Activated CD4-positive, alpha-beta T cell treated with anti-CD3 and anti-CD28 coated beads, Interleukin-10, Interleukin-2, amounts not matched to agents 100 ng/mL and 50 ng/mL, durations not matched to agents 16 hours and 8 hours (primary cell): ENCODE data around the gene CCDC149.

ENCODE experiments used
- DNase-seq: peaks from one replicate; pipeline ENCODE4 v3.0.0-alpha.2; 2020

CCDC149 gene

DNA sequence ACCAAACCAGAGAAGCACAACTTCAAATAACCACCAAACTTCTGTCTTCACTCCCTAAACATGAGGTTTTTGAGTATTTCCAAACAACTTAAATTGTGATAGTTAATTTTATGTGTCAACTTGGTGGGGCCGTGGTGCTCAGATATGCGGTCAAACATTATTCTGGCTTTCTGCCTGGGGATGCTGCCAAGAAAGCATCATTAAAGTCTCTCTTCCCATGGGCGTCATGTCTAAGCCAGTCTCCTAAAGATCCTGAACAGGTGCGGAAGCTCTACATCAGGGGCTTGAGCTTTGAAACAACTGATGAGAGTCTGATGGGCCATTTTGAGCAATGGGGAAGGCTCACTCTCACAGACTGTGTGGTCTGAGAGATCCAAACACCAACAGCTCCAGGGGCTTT, 141.6 kb downstream of the CCDC149 start:
- no peak for DNase-seq

GRCh38 chr4:24770667-24771066, 142.2 kb downstream of the CCDC149 start:
- no peak for DNase-seq

DNA sequence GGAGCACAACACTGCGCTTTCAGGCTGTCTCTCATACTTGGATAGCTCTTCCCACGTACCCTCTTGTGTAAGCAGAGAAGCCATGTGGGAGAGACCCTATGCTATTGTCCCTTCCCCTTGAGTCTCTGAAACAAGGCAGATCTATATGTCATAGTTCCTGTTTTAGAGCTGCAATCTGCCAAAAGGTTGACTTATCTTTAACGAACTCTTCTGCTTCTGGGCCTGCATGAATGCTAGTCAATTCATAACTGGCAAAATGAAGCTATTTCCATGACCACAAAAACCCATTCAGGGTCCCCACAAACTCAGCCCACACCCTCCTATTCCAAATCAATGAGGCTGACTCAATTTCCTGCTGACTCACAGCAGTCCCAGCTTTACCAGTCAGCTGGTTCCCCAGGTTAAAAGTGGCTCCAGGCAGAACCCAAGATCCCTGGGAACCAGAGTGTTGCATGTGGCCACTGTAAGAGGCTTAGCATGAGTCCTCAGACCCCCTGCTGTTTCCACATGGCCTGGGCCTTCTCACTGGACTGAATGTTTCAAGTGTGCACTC, 142.7 kb downstream of the CCDC149 start:
- DNase-seq, result peak; percentile 66

DNA sequence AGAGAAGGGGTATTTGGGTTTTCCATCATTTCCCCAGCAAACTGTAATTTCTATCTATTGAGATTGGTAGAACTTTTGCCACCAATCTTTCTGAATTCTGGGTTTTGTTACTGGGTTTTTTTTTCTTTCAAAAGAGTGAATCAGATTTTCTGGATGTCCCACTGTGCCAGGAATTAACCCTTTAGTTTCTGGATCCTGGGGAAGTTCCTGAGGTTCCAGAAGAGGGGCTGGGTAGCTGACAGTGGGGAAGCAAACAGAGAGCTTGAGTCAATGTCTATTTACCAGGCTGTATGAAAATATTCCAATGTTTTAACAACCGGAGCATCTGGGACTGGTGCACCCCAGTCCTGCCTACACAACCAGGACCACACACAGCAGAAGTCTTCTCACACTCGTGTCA, 143.3 kb downstream of the CCDC149 start:
- DNase-seq, result no peak

DNA sequence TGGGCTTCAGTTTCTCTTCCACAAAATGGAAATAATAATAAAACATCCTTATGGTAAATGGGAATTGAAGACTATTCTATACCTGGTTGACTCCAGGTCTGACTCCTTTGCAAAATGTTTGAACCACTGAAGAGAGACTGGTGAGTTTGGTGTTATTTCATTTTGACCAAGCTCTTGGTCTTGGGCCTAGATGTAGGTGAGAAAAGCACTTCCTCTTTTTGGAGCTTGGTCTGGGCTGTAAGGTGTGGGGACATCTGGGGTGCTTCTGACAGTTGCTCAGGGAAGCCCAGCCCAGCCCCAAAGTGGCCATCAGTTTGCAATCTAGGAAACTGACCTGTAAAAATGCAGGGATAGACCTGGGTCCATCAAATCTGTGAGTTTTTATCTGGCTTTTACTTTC, 144.2 kb downstream of the CCDC149 start:
- no peak for DNase-seq

DNA sequence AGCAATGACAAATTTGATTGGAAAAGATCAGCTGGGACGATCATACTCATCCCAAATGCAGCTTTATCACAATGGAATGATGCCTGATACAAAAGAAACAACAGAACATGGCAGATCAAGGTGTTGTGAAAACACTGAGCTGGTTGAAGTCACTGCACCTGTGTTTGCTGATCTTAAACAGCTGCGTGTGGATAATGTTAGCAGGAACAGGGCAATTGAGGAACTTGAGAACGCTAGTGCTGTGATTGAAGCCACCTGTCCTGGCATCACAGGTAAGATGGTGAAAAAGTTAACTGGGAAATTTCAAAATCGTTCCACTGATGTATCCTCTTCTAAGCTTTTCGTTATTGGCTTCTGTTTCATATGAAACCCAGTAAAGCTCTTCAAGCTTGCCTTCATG, 144.8 kb downstream of the CCDC149 start:
- DNase-seq, result no peak

DNA sequence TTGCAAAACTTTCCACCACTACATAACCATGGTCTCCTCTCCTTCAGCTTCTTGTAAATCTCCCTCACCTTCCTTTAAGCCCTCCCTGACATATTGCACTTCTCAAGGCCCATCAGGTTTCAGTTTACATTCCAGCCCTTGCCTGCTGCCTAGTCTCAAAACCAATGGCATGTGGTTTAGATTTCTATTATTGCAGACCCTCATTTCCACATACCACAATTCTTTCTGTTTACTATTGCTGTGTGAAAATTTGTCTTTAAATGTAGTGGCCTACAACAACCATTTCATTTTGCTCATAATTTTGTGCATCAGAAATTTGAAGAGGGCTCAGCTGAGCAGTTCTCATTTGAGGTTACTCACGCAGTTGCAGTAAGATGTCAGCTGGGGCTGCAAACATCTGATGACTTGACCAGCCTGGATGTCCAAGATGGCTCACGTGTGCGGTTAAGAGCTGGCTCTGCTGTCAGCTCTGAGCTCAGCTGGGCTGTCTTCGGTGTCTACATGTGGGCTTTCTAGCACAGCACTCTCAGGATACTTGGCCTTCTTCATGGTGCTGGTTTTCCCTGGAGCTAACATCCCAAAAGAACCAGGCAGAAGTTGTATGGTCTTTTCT, 147.4 kb downstream of the CCDC149 start:
- DNase-seq, result no peak

GRCh38 chr4:24764345-24764744, 148.5 kb downstream of the CCDC149 start:
- DNase-seq, result no peak

- DNase-seq, result no peak
Measured at GRCh38 chr4:24763631-24764297, 149.1 kb downstream of the CCDC149 start.
